ACHN (cell line): ENCODE results near the gene MIF.
"Not testable (repeated sequence)": the region's sequence is repeated elsewhere in the genome, so short reads cannot be mapped to it uniquely, and the experiment has no call there.

ENCODE experiments used
- DNase-seq: peaks from one replicate; pipeline ENCODE4 v3.0.0-alpha.2; 2015
- in situ Hi-C: cut with HindIII; loops from 2 replicates; pipeline ENCODE4 v1.10.0; 2017; ENCODE audit warnings: low sequenced_read_pairs, low pct_ligation_motif_present, low pct_unique_long_range_greater_than_20kb

The MIF gene

DNA sequence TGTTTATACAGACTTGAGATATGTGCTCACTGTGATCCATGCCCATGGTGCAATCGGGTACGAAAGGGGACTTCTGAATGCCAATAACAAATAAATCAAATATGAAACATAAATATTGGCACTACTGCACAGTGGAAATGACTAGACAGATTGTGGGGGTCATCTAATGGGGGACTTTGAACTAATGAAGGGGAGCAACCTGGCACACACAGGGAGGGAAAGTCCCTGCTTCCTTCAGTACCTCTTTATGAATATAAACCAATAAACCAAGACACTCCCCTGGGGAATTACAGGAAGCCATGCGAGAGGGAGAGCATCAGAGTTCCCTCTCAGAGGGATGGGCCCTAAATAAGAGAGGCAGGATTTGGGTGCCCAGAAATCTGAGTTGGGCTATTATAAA, 21.1 kb downstream of the MIF start:
- in situ Hi-C loops, result no loop called here

DNA sequence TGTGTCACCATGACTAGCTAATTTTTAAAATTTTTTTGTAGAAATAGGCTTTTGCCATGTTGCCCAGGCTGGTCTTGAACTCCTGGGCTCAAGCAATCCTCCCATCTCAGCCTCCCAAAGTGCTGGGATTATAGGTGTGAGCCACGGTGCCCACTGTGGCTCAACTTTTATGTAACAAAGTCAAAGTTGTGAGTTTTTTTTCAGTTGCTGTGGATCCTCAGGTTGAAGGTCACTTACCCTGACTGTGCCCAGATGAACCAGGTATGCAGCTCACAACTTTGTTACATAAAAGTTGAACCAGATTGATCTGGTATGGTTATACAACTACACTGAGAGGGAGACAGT, 26.1 kb downstream of the MIF start:
- DNase-seq, in situ Hi-C loops: not testable (repeated sequence)

More for the DNA sequence above, 21.1 kb downstream of the MIF start:
- no peak for DNase-seq

DNA sequence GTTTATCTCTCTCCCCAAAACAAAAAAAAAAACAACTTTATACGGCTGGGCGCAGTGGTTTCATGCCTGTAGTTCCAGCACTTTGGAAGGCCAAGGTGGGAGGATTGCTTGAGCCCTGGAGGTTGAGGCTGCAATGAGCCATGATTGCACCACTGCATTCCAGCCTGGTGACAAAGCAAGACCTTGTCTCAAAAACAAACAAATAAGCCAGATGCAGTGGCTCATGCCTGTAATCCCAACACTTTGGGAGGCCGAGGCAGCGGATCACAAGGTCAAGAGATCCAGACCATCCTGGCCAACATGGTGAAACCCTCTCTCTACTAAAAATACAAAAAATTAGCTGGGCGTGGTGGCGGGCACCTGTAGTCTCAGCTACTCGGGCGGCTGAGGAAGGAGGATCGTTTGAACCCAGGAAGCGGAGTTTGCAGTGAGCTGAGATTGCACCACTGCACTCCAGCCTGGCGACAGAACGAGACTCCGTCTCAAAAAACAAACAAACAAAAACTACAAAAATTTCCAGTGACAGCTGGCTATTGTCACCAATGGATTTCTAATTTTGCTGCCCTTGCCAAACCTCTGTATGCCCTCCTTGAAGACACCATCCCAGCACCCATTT, 27.5 kb downstream of the MIF start:
- DNase-seq, in situ Hi-C loops: not testable (repeated sequence)

DNA sequence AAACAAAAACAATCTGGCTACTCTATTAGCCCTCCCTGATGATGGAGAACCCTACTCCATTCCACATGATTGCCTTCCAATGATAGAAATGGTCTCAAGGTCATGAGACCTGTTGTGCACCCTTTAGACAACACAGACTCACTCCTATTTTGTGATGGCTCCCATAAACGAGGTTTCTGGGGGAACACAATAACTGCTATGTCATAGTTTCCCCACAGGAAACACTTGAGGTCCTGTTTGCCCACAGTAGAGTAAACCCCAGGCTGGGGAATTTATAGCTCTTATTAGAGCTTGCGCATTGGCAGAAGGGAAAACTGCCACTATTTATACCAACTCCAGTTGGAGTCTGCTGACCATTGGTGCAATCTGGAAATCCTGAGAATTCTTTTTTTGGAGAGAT, 28.7 kb downstream of the MIF start:
- no peak for DNase-seq
- in situ Hi-C loops, result no loop called here

GRCh38 chr22:23925020-23925606, 30.9 kb downstream of the MIF start:
- in situ Hi-C loops, result no loop called here
- DNase-seq, result no peak

DNA sequence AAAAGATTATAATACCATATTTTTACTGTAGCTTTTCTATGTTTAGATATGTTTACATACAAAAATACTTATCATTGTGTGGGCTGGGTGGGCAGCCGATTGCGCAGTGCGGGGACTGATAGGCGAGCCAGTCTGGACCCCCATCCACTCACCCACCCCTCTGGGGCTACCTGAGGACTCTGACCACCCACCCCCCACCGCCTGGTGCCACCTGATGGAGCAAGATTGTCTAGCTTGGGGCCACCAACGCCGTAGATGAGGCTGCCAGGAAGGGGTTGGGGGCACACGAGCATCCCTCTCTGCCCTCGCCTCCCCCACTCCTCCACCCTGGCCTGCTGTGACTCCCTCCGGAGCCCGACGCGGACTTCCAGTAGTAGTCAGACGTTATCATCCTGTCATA, 32.4 kb downstream of the MIF start:
- DNase-seq, result no peak
- in situ Hi-C loops, result no loop called here

- DNase-seq, result no peak
- in situ Hi-C loops, result no loop called here
Observed at GRCh38 chr22:23938328-23939016, 44.3 kb downstream of the MIF start.

GRCh38 chr22:23939017-23939357, 44.8 kb downstream of the MIF start:
- no peak for DNase-seq
- in situ Hi-C loops, result no loop called here

DNA sequence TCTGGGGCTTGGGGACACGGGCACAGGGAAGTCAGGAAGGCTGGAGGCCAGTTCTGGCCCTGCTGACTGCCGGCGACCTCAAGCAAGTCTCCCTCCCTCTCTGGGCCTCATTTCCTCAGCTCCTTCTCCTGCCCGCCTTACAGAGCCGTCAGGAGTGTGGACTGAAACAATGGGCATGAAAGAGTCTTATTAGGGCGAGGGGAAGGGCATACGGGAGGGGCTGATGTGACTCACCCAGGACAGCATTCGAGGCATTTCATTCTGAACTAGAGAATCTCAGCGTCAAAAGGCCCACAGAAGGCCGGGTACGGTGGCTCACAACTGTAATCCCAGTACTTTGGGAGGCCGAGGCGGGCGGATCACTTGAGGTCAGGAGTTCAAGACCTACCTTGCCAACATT, 46.0 kb downstream of the MIF start:
- DNase-seq, in situ Hi-C loops: not testable (repeated sequence)
